Measurements from ENCODE around the gene CGB1.

CGB1 gene

GRCh38 chr19:49071860-49072547 lies 35.3 kb upstream of the CGB1 start:
- peaks cover 4% of the 10 kb centered on the region for H3K4me1 ChIP-seq (ENCODE audit: control insufficient read depth, insufficient read depth, low read length)
- POLR2A ChIA-PET: no interaction called here
- H3K4me3 ChIP-seq (ENCODE audit: low read depth, low read length): no peak overlapping the region
- TF ChIP-seq KLF1 (tag by site-specific recombination; IDR thresholded peaks at IDR 0.05) (peak; percentile 92), ZBTB1 (tag by site-specific recombination; IDR thresholded peaks at IDR 0.05) (no peak), SP2 (tag by site-specific recombination; IDR thresholded peaks at IDR 0.05) (peak; percentile 37), ZNF501 (tag by site-specific recombination; IDR thresholded peaks at IDR 0.05) (no peak), SCRT1 (tag by site-specific recombination; IDR thresholded peaks at IDR 0.05; ENCODE audit: borderline replicate concordance) (no peak), KLF8 (tag by site-specific recombination; IDR thresholded peaks at IDR 0.05) (peak; percentile 96), ZNF121 (tag by site-specific recombination; IDR thresholded peaks at IDR 0.05) (no peak)
- no peaks in the 10 kb centered on the region for H3K9me3 ChIP-seq (ENCODE audit: control insufficient read depth, insufficient read depth, low read depth, low read length)
- no peak overlapping the region for H3K27ac ChIP-seq (ENCODE audit: extremely low read depth, low read depth, low read length)
- H3K36me3 ChIP-seq (ENCODE audit: control insufficient read depth in 2 of 2, insufficient read depth in 1 of 2, low read length in 2 of 2): no peaks in the 10 kb centered on the region
- CTCF ChIA-PET: interaction anchor here (0.5 to 3.3 kb wide), 8 partner anchors 12 to 293 kb away, joined by 3 to 25 read pairs (median 3); no protein-coding TSS in a partner anchor

- peaks cover 4% of the 10 kb centered on the region for H3K4me1 ChIP-seq (ENCODE audit: control insufficient read depth, insufficient read depth, low read length)
- CTCF ChIA-PET: interaction anchor here (0.5 to 3.3 kb wide), 4 partner anchors 10 to 679 kb away, joined by 3 to 25 read pairs (median 8); partner anchors contain the start of gene KDELR1
- H3K27ac ChIP-seq (ENCODE audit: extremely low read depth, low read depth, low read length): no peak overlapping the region
- H3K36me3 ChIP-seq (ENCODE audit: control insufficient read depth in 2 of 2, insufficient read depth in 1 of 2, low read length in 2 of 2): no peaks in the 10 kb centered on the region
- H3K4me3 ChIP-seq (ENCODE audit: low read depth, low read length): no peak overlapping the region
- POLR2A ChIA-PET: interaction anchor here (0.6 to 0.7 kb wide), 2 partner anchors 56 to 77 kb away, joined by 3 to 8 read pairs; partner anchors contain the start of gene RUVBL2
- TF ChIP-seq ZNF513 (tag by site-specific recombination; IDR thresholded peaks at IDR 0.05) (no peak), ZNF626 (tag by site-specific recombination; IDR thresholded peaks at IDR 0.05) (no peak), ZBTB17 (tag by site-specific recombination; IDR thresholded peaks at IDR 0.05) (no peak), ZNF366 (tag by site-specific recombination; conservative IDR thresholded peaks at IDR 0.05) (no peak)
- no peaks in the 10 kb centered on the region for H3K9me3 ChIP-seq (ENCODE audit: control insufficient read depth, insufficient read depth, low read depth, low read length)
These were observed 33.7 kb upstream of the CGB1 start for GRCh38 chr19:49070416-49070815.

GRCh38 chr19:49069026-49069425 lies 32.3 kb upstream of the CGB1 start:
- ChIA-PET CTCF (interaction anchor here (0.7 to 3.3 kb wide), 8 partner anchors 9 to 281 kb away, joined by 3 to 25 read pairs (median 3); no protein-coding TSS in a partner anchor), POLR2A (no interaction called here)
- no peak overlapping the region for H3K4me3 ChIP-seq (ENCODE audit: low read depth, low read length)
- no peak for TF ChIP-seq ZNF514 (tag by site-specific recombination; IDR thresholded peaks at IDR 0.05)
- TF ChIP-seq ZNF23 (tag by site-specific recombination; IDR thresholded peaks at IDR 0.05; ENCODE audit: borderline replicate concordance): no peak
- TF ChIP-seq SETDB1 (IDR thresholded peaks at IDR 0.05; ENCODE audit: insufficient read length, low read length): no peak
- no peak for TF ChIP-seq ZNF324 (tag by site-specific recombination; IDR thresholded peaks at IDR 0.05)
- TF ChIP-seq ZBTB21 (tag by site-specific recombination; IDR thresholded peaks at IDR 0.05): no peak
- H3K4me1 ChIP-seq (ENCODE audit: control insufficient read depth, insufficient read depth, low read length): peaks cover 6% of the 10 kb centered on the region
- no peaks in the 10 kb centered on the region for H3K36me3 ChIP-seq (ENCODE audit: control insufficient read depth in 2 of 2, insufficient read depth in 1 of 2, low read length in 2 of 2)
- no peaks in the 10 kb centered on the region for H3K9me3 ChIP-seq (ENCODE audit: control insufficient read depth, insufficient read depth, low read depth, low read length)
- H3K27ac ChIP-seq (ENCODE audit: extremely low read depth, low read depth, low read length): no peak overlapping the region

GRCh38 chr19:49067554-49067953 lies 30.9 kb upstream of the CGB1 start:
- Histone ChIP-seq H3K4me3 (ENCODE audit: low read depth, low read length) (no peak overlapping the region), H3K4me1 (ENCODE audit: control insufficient read depth, insufficient read depth, low read length) (peaks cover 6% of the 10 kb centered on the region), H3K36me3 (ENCODE audit: control insufficient read depth in 2 of 2, insufficient read depth in 1 of 2, low read length in 2 of 2) (no peaks in the 10 kb centered on the region), H3K27ac (ENCODE audit: extremely low read depth, low read depth, low read length) (no peak overlapping the region), H3K9me3 (ENCODE audit: control insufficient read depth, insufficient read depth, low read depth, low read length) (no peaks in the 10 kb centered on the region)
- ChIA-PET POLR2A (interaction anchor here (1.0 kb wide), 2 partner anchors 12 to 68 kb away, joined by 3 to 4 read pairs; no protein-coding TSS in a partner anchor), CTCF (interaction anchor here (0.6 to 1.4 kb wide), 3 partner anchors 68 to 478 kb away, joined by 3 to 5 read pairs (median 5); partner anchors contain the start of genes GYS1 and RUVBL2)
- TF ChIP-seq ZNF704 (tag by site-specific recombination; IDR thresholded peaks at IDR 0.05) (no peak), ZBTB49 (tag by site-specific recombination; IDR thresholded peaks at IDR 0.05; ENCODE audit: low read depth) (no peak), ZNF335 (tag by site-specific recombination; conservative IDR thresholded peaks at IDR 0.05) (peak; percentile 86), ZNF24 (tag by site-specific recombination; IDR thresholded peaks at IDR 0.05) (no peak), ZBTB17 (tag by site-specific recombination; IDR thresholded peaks at IDR 0.05) (peak; percentile 64), ZNF366 (tag by site-specific recombination; conservative IDR thresholded peaks at IDR 0.05) (no peak), ZNF585B (tag by site-specific recombination; IDR thresholded peaks at IDR 0.05) (no peak), GLIS1 (tag by site-specific recombination; IDR thresholded peaks at IDR 0.05) (peak; percentile 59), ZBTB20 (tag by site-specific recombination; IDR thresholded peaks at IDR 0.05) (peak; percentile 16; the same call in 1 of the 2 replicates), ZBTB7A (tag by site-specific recombination; IDR thresholded peaks at IDR 0.05; ENCODE audit: low read depth) (no peak)
